ENCODE measurements around the gene SPSB1. TPM values are rescaled to one million over a fixed set of nuclear protein-coding genes. Genes with fewer than 3 reads are reported as not detected.

Gene SPSB1
- polyA plus RNA-seq, 1 donor from 2014 or later = 1.4 TPM

DNA sequence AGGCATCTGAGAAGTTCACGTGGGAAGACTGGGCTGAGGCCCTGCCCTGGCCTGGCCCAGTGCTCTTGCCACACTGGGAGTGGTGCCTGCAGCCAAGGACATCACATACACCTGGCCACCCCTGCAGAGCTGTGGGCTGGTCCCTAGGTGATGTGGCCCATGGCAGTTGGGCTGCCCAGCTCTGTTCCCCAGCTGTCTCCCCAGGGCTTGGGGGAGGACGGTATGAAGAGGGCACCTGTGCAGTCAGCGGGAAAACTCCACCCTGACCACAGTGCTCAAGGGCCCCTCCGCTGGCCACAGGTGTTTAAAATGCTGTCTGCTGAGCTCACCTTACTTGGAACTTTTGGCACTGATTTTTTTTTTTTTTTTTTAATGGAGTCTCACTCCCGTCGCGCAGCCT, 126.2 kb downstream of the SPSB1 start:
- Histone ChIP-seq H3F3A (ENCODE audit: insufficient read depth, low read length, poor library complexity, severe bottlenecking) (no peaks in the 10 kb centered on the region), H2AFZ (ENCODE audit: low read depth, low read length) (no peak overlapping the region), H3K9me3 (ENCODE audit: low read length) (no peaks in the 10 kb centered on the region), H3K36me3 (ENCODE audit: insufficient read depth, low read length) (no peaks in the 10 kb centered on the region), H3K9ac (ENCODE audit: low read length) (no peak overlapping the region), H3K9me2 (ENCODE audit: insufficient read depth, low read length) (no peaks in the 10 kb centered on the region), H3K4me3 (ENCODE audit: low read length) (no peak overlapping the region), H4K20me1 (ENCODE audit: insufficient read depth) (no peaks in the 10 kb centered on the region), H3K79me2 (replicated peaks; ENCODE audit: insufficient read depth, low read length) (no peaks in the 10 kb centered on the region), H3K4me2 (ENCODE audit: low read length) (no peak overlapping the region), H3K27ac (ENCODE audit: low read length) (no peak overlapping the region), H3K27me3 (ENCODE audit: insufficient read depth, low read depth, low read length) (no peaks in the 10 kb centered on the region)
- TF ChIP-seq SMC3 (conservative IDR thresholded peaks at IDR 0.05; ENCODE audit: poor library complexity) (no peak), EP300 (conservative IDR thresholded peaks at IDR 0.05; ENCODE audit: poor library complexity, severe bottlenecking) (no peak), MXI1 (conservative IDR thresholded peaks at IDR 0.05; ENCODE audit: poor library complexity, severe bottlenecking) (no peak), RAD21 (conservative IDR thresholded peaks at IDR 0.05) (no peak)
- TF ChIP-seq, protein P1, sequence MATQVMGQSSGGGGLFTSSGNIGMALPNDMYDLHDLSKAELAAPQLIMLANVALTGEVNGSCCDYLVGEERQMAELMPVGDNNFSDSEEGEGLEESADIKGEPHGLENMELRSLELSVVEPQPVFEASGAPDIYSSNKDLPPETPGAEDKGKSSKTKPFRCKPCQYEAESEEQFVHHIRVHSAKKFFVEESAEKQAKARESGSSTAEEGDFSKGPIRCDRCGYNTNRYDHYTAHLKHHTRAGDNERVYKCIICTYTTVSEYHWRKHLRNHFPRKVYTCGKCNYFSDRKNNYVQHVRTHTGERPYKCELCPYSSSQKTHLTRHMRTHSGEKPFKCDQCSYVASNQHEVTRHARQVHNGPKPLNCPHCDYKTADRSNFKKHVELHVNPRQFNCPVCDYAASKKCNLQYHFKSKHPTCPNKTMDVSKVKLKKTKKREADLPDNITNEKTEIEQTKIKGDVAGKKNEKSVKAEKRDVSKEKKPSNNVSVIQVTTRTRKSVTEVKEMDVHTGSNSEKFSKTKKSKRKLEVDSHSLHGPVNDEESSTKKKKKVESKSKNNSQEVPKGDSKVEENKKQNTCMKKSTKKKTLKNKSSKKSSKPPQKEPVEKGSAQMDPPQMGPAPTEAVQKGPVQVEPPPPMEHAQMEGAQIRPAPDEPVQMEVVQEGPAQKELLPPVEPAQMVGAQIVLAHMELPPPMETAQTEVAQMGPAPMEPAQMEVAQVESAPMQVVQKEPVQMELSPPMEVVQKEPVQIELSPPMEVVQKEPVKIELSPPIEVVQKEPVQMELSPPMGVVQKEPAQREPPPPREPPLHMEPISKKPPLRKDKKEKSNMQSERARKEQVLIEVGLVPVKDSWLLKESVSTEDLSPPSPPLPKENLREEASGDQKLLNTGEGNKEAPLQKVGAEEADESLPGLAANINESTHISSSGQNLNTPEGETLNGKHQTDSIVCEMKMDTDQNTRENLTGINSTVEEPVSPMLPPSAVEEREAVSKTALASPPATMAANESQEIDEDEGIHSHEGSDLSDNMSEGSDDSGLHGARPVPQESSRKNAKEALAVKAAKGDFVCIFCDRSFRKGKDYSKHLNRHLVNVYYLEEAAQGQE (IDR thresholded peaks at IDR 0.05; ENCODE audit: borderline replicate concordance) = no peak

Other genes with a start within 250 kb of the SPSB1 start
- not detected in 2 replicates for gene SLC2A5, start 223.3 kb upstream of the SPSB1 start, polyA plus RNA-seq
- not detected in 2 replicates for gene GPR157, start 163.8 kb upstream of the SPSB1 start, polyA plus RNA-seq
- 4.6 and 6.6 TPM in 2 replicates for gene H6PD, start 58.1 kb upstream of the SPSB1 start, polyA plus RNA-seq
- gene SLC25A33, start 246.6 kb downstream of the SPSB1 start, polyA plus RNA-seq = 14.8 and 19.1 TPM in 2 replicates

All from neural cell (in vitro differentiated cells).